Liver (tissue), 9 donors: ENCODE data around the gene ARHGAP28. TPM values are rescaled to one million over a fixed set of nuclear protein-coding genes. Genes with fewer than 3 reads are reported as not detected.

Experiments used
- DNase-seq: peaks from one replicate; pipeline ENCODE4 v3.0.0-alpha.2; 2017; ENCODE audit warnings: low spot score
- H3K27ac ChIP-seq, 2 donors: one replicate each; pipeline ENCODE4 v1.7.0; 2013; ENCODE audit warnings: inconsistent platforms in 2 of 2, low read length in 2 of 2, control low read depth in 1 of 2, low read depth in 1 of 2, mild to moderate bottlenecking in 1 of 2
- H3K27me3 ChIP-seq, 4 donors: one replicate each; pipeline versions ENCODE4 v1.6.1 to v1.7.0; 2013; ENCODE audit warnings: low read length in 3 of 4, inconsistent platforms in 1 of 4, mild to moderate bottlenecking in 1 of 4, moderate library complexity in 1 of 4; ENCODE audit not compliant: control insufficient read depth in 4 of 4, insufficient read depth in 4 of 4
- H3K36me3 ChIP-seq, 4 donors: one replicate each; pipeline versions ENCODE4 v1.6.1 to v1.7.0; 2013; ENCODE audit warnings: low read length in 3 of 4, mild to moderate bottlenecking in 3 of 4, low read depth in 1 of 4, moderate library complexity in 1 of 4; ENCODE audit not compliant: control insufficient read depth in 4 of 4, insufficient read depth in 3 of 4
- H3K4me1 ChIP-seq, 4 donors: one replicate each; pipeline versions ENCODE4 v1.6.1 to v1.7.0; 2013; ENCODE audit warnings: low read length in 3 of 4, mild to moderate bottlenecking in 3 of 4, moderate library complexity in 1 of 4; ENCODE audit not compliant: control insufficient read depth in 4 of 4, insufficient read depth in 4 of 4
- H3K4me3 ChIP-seq, 3 donors: one replicate each; pipeline versions ENCODE4 v1.6.1 to v1.7.0; 2013; ENCODE audit warnings: low read length in 3 of 3, control low read depth in 1 of 3, low read depth in 1 of 3, mild to moderate bottlenecking in 1 of 3
- H3K9ac ChIP-seq, 2 donors: one replicate each; pipeline ENCODE4 v1.7.0; 2013; ENCODE audit warnings: low read length in 2 of 2, mild to moderate bottlenecking in 2 of 2, moderate library complexity in 2 of 2, control low read depth in 1 of 2, low read depth in 1 of 2
- H3K9me3 ChIP-seq, 4 donors: one replicate each; pipeline versions ENCODE4 v1.6.1 to v1.7.0; 2013; ENCODE audit warnings: low read length in 3 of 4; ENCODE audit not compliant: control insufficient read depth in 4 of 4
- EGR1 ChIP-seq, 2 donors: IDR thresholded peaks; 2 replicates each; pipeline ENCODE4 v1.6.1; 2016 to 2018; ENCODE audit warnings: antibody characterized with exemption in 2 of 2, low read depth in 2 of 2
- FOXA1 ChIP-seq: IDR thresholded peaks from 2 replicates; pipeline ENCODE4 v1.6.1; 2016; ENCODE audit warnings: antibody characterized with exemption
- FOXA2 ChIP-seq: IDR thresholded peaks from 2 replicates; pipeline ENCODE4 v1.6.1; 2016; ENCODE audit warnings: antibody characterized with exemption
- GABPA ChIP-seq, 2 donors: IDR thresholded peaks in 1 of 2; conservative IDR thresholded peaks in 1 of 2; 2 replicates each; pipeline ENCODE4 v1.6.1; 2016; ENCODE audit warnings: antibody characterized with exemption in 2 of 2, mild to moderate bottlenecking in 1 of 2, moderate library complexity in 1 of 2
- HNF4A ChIP-seq, 2 donors: conservative IDR thresholded peaks; 2 replicates each; pipeline ENCODE4 v1.6.1; 2016; ENCODE audit warnings: antibody characterized with exemption in 2 of 2, mild to moderate bottlenecking in 2 of 2
- HNF4G ChIP-seq: IDR thresholded peaks from 2 replicates; pipeline ENCODE4 v1.6.1; 2016; ENCODE audit warnings: antibody characterized with exemption
- JUND ChIP-seq, 2 donors: IDR thresholded peaks; 2 replicates each; pipeline ENCODE4 v1.6.1; 2016; ENCODE audit warnings: antibody characterized with exemption in 2 of 2
- NR2F2 ChIP-seq: IDR thresholded peaks from 2 replicates; pipeline ENCODE4 v1.6.1; 2016; ENCODE audit warnings: antibody characterized with exemption
- RAD21 ChIP-seq, 2 donors: IDR thresholded peaks; 2 replicates each; pipeline ENCODE4 v1.6.1; 2016; ENCODE audit warnings: antibody characterized with exemption in 2 of 2, mild to moderate bottlenecking in 2 of 2
- REST ChIP-seq: IDR thresholded peaks from 2 replicates; pipeline ENCODE4 v1.6.1; 2016; ENCODE audit warnings: antibody characterized with exemption, mild to moderate bottlenecking
- RXRA ChIP-seq, 2 donors: IDR thresholded peaks; 2 replicates each; pipeline ENCODE4 v1.6.1; 2017 to 2018; ENCODE audit warnings: antibody characterized with exemption in 2 of 2, mild to moderate bottlenecking in 1 of 2
- SP1 ChIP-seq: IDR thresholded peaks from 2 replicates; pipeline ENCODE4 v1.6.1; 2018; ENCODE audit warnings: antibody characterized with exemption, mild to moderate bottlenecking
- TAF1 ChIP-seq: conservative IDR thresholded peaks from 2 replicates; pipeline ENCODE4 v1.6.1; 2016; ENCODE audit warnings: antibody characterized with exemption, mild to moderate bottlenecking
- YY1 ChIP-seq: IDR thresholded peaks from 2 replicates; pipeline ENCODE4 v1.6.1; 2016; ENCODE audit warnings: antibody characterized with exemption, mild to moderate bottlenecking
- WGBS: extraction: QIAGEN DNeasy Blood & Tissue Kit; methylation state at CpG from one replicate; pipeline ENCODE4 v1.1.7; 2013; 5-methylcytosine and 5-hydroxymethylcytosine counted together
- polyA plus RNA-seq, 2 donors: library from polyadenylated mRNA; stranded (reverse) in 1 of 2; unstranded in 1 of 2; fragments of 200-250 nt in 1 of 2; fragments of >200 nt in 1 of 2; fragmentation: Nextera tagmentation in 1 of 2; extraction: Ambion mirVana in 1 of 2; gene quantifications; one replicate each; pipeline versions ENCODE4 v1.2.1 to v1.2.3, GENCODE V29; 2013 to 2015
- total RNA-seq, 2 donors: library from RNA; depleted of rRNA; stranded (reverse); fragments of >200 nt; gene quantifications; one replicate each; pipeline ENCODE4 v1.2.3, GENCODE V29; 2014
- TF ChIP-seq, protein P1 (sequence below): IDR thresholded peaks from 2 replicates; pipeline ENCODE4 v1.6.1; 2016; ENCODE audit warnings: antibody characterized with exemption
- TF ChIP-seq, protein P2 (sequence below): IDR thresholded peaks from 2 replicates; pipeline ENCODE4 v1.6.1; 2016; ENCODE audit warnings: antibody characterized with exemption
- TF ChIP-seq, protein P3 (sequence below): IDR thresholded peaks from 2 replicates; pipeline ENCODE4 v1.6.1; 2016; ENCODE audit warnings: antibody characterized with exemption
- TF ChIP-seq, protein P4 (sequence below): fragments of 150-350 bp; IDR thresholded peaks from 2 replicates; pipeline ENCODE4 v1.5.1; 2017; ENCODE audit warnings: improper control_type of control experiment, low read depth, low read length; ENCODE audit not compliant: missing input control
- donor health status: healthy.
- donor health status: healthy.
- donor health status: healthy.
- donor health status: healthy.
- donor health status: healthy.

Gene ARHGAP28
- total and polyA plus RNA-seq, 4 donors: 0.14 to 2.1 (median 0.69) TPM

GRCh38 chr18:6759579-6759978, 30.1 kb downstream of the ARHGAP28 start:
- Histone ChIP-seq H3K9ac (no peak overlapping the region), H3K36me3 (no peaks in the 10 kb centered on the region), H3K4me3 (no peak overlapping the region), H3K9me3 (no peaks in the 10 kb centered on the region), H3K27me3 (no peaks in the 10 kb centered on the region), H3K27ac (no peak overlapping the region), H3K4me1 (no peaks in the 10 kb centered on the region)
- DNase-seq: no peak
- WGBS: 41% methylated on average over 2 of the region's 2 CpGs
- TF ChIP-seq RXRA (IDR thresholded peaks at IDR 0.05) (no peak), SP1 (no peak), NR2F2 (no peak), HNF4G (no peak)
- TF ChIP-seq, protein P1, sequence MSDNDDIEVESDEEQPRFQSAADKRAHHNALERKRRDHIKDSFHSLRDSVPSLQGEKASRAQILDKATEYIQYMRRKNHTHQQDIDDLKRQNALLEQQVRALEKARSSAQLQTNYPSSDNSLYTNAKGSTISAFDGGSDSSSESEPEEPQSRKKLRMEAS: no peak

DNA sequence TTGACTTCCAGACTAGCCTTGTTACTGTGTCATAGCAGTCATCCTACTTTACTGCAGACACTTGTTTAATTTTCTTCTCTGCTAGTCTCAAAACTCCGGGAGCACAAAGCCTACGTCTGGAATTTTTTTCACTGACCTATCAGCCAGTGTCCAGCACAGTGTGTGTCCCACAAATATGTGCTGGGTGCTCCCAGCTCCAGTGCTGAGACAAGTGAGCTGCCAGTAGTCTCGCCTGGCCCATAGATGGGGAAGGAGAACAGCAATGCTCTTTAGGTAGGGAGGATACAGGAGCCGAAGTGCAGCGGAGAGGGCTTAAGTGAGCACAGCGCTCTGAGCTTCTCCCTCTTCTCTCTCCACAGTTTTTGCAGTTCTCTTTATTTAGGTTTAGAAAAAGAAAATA, 34.0 kb downstream of the ARHGAP28 start:
- no peak for TF ChIP-seq TAF1
- TF ChIP-seq, protein P2, sequence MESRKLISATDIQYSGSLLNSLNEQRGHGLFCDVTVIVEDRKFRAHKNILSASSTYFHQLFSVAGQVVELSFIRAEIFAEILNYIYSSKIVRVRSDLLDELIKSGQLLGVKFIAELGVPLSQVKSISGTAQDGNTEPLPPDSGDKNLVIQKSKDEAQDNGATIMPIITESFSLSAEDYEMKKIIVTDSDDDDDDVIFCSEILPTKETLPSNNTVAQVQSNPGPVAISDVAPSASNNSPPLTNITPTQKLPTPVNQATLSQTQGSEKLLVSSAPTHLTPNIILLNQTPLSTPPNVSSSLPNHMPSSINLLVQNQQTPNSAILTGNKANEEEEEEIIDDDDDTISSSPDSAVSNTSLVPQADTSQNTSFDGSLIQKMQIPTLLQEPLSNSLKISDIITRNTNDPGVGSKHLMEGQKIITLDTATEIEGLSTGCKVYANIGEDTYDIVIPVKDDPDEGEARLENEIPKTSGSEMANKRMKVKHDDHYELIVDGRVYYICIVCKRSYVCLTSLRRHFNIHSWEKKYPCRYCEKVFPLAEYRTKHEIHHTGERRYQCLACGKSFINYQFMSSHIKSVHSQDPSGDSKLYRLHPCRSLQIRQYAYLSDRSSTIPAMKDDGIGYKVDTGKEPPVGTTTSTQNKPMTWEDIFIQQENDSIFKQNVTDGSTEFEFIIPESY: no peak
- no peak for TF ChIP-seq RAD21 (IDR thresholded peaks at IDR 0.05)
- TF ChIP-seq YY1: no peak
- TF ChIP-seq RXRA (IDR thresholded peaks at IDR 0.05): no peak
- TF ChIP-seq GABPA (IDR thresholded peaks at IDR 0.05 in 1 of 2, conservative IDR thresholded peaks at IDR 0.05 in 1 of 2): no peak
- TF ChIP-seq HNF4A (conservative IDR thresholded peaks at IDR 0.05): no peak
- TF ChIP-seq FOXA1: no peak
- TF ChIP-seq, protein P1: no peak
- no peak for TF ChIP-seq REST
- no peak for TF ChIP-seq FOXA2
- TF ChIP-seq, protein P3, sequence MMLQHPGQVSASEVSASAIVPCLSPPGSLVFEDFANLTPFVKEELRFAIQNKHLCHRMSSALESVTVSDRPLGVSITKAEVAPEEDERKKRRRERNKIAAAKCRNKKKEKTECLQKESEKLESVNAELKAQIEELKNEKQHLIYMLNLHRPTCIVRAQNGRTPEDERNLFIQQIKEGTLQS: no peak
- TF ChIP-seq NR2F2: no peak
- TF ChIP-seq HNF4G: no peak
- no peak for TF ChIP-seq EGR1 (IDR thresholded peaks at IDR 0.05; ENCODE audit: low read depth in 2 of 2)
- TF ChIP-seq, protein P4, sequence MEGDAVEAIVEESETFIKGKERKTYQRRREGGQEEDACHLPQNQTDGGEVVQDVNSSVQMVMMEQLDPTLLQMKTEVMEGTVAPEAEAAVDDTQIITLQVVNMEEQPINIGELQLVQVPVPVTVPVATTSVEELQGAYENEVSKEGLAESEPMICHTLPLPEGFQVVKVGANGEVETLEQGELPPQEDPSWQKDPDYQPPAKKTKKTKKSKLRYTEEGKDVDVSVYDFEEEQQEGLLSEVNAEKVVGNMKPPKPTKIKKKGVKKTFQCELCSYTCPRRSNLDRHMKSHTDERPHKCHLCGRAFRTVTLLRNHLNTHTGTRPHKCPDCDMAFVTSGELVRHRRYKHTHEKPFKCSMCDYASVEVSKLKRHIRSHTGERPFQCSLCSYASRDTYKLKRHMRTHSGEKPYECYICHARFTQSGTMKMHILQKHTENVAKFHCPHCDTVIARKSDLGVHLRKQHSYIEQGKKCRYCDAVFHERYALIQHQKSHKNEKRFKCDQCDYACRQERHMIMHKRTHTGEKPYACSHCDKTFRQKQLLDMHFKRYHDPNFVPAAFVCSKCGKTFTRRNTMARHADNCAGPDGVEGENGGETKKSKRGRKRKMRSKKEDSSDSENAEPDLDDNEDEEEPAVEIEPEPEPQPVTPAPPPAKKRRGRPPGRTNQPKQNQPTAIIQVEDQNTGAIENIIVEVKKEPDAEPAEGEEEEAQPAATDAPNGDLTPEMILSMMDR: no peak
- TF ChIP-seq JUND (IDR thresholded peaks at IDR 0.05): no peak
- TF ChIP-seq SP1: no peak
- H3K27me3 ChIP-seq: no peaks in the 10 kb centered on the region
- H3K36me3 ChIP-seq: no peaks in the 10 kb centered on the region
- H3K9ac ChIP-seq: no peak overlapping the region
- H3K4me3 ChIP-seq: no peak overlapping the region
- no peak for DNase-seq
- no peaks in the 10 kb centered on the region for H3K4me1 ChIP-seq
- no peaks in the 10 kb centered on the region for H3K9me3 ChIP-seq
- no peak overlapping the region for H3K27ac ChIP-seq
- WGBS: 79% methylated on average over 6 of the region's 6 CpGs
